HG03064 (cell line): ENCODE measurements around the gene EPHA4.

Experiments
- ATAC-seq: cut with Tn5 transposase; IDR thresholded peaks from one replicate; pipeline ENCODE4 v1.9.1; 2021; ENCODE audit warnings: low read depth; ENCODE audit not compliant: unreplicated experiment

The EPHA4 gene

DNA sequence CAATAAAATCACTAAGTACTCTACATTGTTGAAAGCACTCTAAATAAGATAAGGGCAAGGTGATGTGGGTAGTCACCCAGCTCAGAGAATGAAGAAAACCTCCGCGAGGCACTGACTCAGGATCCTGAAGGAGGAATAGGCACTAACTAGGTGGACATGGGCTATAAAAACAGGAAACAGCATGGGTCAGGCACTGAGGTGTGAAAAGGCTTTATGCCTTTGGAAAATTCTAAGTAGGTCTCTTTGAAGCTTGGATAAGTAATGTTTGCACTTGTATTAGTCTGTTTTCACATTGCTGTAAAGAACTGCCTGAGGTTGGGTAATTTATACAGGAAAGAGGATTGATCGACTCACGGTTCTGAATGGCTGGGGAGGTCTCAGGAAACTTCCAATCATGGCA is 161.6 kb downstream of the EPHA4 start:
- ATAC-seq: no peak

GRCh38 chr2:221407765-221408164 is 164.3 kb downstream of the EPHA4 start:
- ATAC-seq: no peak

- no peak for ATAC-seq
Measured at GRCh38 chr2:221405521-221405920, 166.6 kb downstream of the EPHA4 start.

DNA sequence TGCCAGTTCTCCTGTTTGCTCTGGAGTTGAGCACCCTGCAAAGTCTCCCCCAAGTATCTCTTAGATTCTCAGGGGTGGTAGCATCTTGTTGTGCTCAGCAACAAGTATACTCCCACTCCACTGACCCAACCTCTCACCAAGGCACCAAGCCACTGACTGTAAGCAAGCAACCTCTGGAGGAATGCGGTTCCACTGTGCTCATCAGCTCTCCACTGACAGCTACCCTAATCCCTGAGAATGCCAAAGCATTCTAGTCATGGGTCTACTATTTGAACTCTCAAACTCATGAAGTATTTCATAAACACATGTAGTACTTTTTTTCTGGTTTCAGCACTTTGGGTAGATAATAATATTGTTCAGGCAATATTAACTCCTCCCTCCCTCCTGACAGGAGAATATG is 170.0 kb downstream of the EPHA4 start:
- no peak for ATAC-seq

DNA sequence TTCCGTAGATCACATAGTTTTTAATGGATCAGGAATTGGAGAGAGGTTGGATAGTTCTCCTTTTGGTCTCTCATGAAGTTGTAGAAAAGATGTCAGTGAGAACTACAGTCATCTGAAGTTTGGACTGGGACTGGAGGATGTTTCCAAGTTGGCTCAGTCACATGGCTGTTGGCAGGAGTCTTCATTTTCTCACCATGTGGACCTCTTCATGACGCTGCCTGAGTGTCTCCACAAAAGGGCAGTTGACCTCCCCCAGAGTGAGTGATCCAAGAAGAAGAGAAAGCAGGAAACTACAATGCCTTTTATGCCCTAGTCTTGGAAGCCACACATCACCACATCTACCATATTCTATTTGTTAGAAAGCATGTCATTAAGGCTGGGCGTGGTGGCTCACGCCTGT is 171.7 kb downstream of the EPHA4 start:
- ATAC-seq: no peak

DNA sequence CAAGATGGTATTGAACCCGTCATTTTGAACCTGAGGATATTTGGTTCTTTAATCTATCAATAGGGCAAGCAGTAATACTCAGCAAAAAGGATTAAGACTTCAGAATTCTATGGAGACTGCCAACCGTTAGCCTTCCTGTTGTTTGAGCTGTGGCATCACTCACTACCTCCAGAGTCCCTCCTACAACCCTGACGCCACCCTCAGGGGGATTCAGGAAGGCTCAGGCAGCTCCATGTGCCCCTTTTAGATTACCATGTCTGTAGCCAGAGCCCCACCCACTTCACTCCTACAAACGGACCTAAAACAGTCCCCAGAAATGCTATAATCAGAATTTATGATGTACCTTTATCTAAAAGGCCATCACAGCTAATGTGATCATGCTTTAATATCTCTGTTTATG is 172.9 kb downstream of the EPHA4 start:
- no peak for ATAC-seq

DNA sequence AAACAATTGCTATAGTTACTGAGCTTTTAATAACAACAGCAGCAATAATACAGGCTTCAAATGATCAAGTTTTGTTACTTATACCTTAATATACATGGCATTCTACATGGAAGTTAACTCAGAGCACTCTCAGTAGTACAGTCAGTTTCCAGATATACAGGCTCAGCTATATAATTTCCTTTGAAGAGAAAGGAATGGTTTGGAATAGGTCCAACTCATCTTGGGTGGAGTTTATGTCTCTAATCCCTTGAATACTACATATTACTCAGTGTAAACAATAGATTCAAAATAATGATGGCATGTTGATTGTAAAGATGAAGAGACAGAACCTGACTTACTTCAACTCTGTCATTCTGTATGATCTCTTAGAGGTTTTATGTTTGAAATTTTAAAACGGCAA is 174.9 kb downstream of the EPHA4 start:
- no peak for ATAC-seq

GRCh38 chr2:221392228-221392881 is 179.7 kb downstream of the EPHA4 start:
- ATAC-seq: no peak

DNA sequence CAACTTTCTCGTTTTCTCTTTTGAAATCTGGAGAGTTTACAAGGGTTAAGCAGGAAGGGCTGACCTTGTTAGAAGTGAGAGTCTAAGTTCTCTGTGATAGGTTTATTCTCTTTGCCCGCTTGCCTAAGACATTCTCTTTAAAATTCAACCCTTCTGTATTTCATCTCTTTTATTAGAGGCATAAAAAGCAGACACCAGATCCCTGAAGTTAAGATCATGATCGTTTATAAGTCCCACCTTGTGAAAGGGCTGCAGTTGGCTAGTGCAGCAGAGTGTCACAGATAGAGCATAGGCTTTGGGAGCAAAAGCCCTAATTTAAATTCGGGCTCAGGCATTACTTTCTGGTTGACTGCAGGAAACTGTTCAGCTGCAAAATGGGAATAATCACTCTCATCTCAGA is 181.2 kb downstream of the EPHA4 start:
- ATAC-seq: no peak

DNA sequence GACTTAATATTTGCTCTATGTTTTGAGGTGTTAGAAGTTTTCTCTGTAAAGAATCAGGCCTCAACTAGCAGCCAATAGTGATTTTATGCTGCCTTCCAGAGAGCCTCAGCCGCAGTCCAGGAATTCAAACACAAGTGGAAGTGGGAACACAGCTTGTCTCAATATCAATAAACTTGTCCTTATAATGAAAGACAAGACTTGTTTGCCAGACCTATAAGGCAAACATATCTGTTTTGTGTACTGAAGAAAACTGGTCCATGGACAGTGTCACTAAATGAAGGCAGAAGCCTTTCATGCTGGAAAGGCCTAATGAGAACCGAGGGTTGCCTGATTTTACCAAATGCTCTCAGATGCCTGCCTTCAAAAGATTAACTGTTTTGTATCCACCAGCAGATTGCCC is 182.2 kb downstream of the EPHA4 start:
- no peak for ATAC-seq

- no peak for ATAC-seq
Measured at GRCh38 chr2:221389421-221389820, 182.7 kb downstream of the EPHA4 start.

DNA sequence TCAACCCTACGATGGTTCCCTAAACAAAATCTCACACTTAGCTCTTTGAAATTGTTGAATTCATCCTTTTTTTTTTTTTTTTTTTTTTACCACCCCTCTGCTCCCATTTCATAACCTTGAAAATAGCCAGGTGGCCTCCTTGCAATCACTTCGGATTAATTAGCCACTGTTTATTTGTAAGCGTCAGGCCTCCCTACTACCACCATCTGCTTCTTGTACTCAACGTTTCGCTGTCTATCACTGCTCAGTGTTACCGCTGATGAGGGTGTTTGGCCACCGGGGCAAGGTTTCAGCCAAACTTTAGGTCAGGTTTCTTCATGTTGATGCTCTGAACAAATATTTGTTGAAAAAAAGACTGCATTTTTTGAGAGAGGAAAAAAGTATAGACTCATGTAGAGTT is 183.2 kb downstream of the EPHA4 start:
- no peak for ATAC-seq

DNA sequence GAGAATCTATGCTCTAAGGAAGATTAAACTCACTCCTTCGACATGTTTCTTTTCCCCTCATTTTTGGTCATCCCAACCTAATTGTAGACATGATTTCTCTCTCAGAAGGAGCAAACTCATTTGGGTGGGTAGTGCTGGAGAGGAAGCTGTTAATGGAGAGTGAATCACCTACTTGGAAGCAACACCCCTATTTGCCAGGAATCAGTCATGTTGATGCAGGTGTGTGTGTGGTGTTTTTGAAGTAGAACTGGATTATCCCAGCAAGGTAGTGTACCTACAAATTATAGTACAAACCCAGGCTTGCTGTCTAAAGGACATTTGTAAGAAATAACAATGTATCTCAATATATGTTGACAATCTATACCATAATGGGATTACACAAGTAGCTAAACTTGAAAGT is 186.4 kb downstream of the EPHA4 start:
- ATAC-seq: no peak

DNA sequence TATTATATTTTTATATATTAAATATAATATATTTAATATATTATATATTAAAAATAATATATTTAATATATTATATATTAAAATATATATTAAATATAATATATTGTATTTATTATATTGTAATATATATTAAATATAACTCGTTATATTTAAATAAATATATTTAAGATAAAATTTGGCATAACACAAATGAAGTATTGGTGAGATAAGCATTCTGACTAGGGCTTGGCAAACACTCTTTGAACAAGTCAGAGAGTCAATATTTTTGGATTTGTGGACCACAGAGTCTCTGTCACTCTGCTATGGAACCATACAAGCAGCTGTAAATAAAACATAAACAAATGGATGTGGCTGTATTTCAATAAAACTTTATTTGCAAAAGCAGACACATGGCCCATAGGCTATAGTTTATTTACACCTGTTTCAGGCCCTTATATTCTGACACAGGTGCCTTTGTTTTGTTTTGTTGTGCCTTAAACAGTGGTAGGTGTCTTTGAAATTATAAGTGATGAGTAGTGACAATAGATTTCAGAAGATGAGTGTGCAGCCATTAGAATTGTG is 190.1 kb downstream of the EPHA4 start:
- no peak for ATAC-seq

- no peak for ATAC-seq
Measured at GRCh38 chr2:221380686-221381085, 191.4 kb downstream of the EPHA4 start.

- no peak for ATAC-seq
Measured at GRCh38 chr2:221380062-221380461, 192.0 kb downstream of the EPHA4 start.

DNA sequence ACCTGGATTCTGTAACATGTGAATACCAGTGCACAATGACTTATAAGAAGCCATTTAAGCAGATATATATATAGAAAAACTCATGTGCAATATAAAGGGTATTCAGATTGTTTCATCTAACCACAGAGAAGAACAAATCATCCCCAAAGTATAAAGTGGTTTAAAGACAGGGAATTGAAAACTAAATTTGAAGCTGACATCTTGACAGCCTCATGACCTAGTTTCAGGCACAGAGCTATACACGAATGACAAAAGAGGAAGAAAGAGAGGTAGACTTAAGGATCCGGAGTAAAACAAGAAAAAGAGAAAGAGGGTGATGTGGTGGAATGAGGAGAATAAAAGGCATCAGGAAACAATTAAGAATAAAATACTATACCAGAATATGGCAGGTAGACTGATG is 194.5 kb downstream of the EPHA4 start:
- no peak for ATAC-seq

GRCh38 chr2:221377066-221377465 is 195.0 kb downstream of the EPHA4 start:
- no peak for ATAC-seq

- ATAC-seq: no peak
Measured at GRCh38 chr2:221374234-221374633, 197.9 kb downstream of the EPHA4 start.

DNA sequence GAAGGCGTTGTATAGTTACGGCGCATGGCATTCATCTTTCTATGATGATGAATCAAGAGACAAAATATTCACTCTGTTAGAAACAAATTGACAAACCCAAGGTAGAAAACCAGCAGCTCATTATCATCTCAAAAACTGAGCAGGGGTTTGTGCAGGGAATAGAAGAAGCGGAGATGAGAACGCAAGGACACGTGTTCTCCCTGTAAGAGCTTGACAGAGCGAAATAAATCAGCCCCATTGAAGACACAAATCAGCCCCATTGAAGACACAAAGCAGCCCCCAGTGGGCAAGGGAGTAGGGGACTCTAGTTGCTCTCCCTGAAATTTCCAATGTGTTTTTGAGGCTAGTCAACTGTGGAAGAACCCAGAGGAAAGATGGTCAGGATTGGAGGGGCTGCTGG is 199.2 kb downstream of the EPHA4 start:
- no peak for ATAC-seq

DNA sequence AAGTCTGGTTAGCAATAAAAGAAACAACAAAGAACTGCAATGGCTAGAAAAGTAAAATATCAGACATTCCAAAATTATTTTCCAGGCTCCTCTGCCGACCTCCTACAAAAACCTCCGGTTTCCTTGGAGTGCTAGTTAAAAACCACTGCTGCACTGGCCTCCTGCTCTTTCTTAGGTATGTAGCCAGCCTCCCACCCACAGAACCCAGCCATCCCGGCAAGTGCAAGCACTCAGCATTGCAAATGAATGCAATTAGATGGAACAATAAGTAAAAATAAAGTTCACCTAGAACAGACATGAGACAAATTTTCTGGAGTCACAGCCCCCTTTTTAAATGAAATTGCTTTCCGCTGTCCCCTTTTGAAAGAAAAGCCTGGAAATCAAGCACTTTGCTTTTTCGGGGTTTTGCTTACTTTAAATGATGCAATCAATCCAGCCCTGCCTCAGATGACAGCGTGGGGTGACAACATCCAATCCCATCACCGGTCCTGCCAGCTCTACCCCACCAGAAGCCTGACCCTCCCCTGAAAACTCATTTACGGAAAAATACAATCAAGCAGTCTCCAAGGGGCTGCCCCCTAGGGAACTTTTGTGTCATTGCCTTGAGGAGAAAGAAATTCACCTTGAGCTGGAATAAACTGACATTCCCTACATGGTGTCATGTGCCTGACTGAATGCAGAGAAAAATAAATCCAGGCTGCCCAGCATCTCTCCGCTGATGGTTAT is 199.8 kb downstream of the EPHA4 start:
- ATAC-seq: no peak

DNA sequence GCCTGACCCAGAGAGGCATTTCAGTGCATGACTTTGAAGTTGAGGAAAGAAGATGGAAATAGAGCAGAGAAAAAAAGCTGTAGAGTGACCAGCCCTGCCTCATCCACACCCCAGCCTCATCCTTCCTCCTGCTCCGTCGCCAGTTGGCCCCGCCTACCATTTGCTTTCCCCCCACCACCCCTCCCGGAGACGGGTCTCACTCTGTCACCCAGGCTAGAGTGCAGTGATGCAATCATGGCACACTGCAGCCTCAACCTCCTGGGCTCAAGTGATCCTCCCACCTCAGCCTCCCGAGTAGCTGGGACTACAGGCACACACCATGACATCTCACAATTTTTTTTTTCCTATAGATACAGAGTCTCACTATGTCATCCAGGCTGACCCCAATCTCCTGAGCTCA is 200.8 kb downstream of the EPHA4 start:
- ATAC-seq: no peak
